Suppressor macrophage treated with lipopolysaccharide for 4 hours (primary cell): Measurements from ENCODE around the gene SASH3.

Source experiments
- DNase-seq: peaks from one replicate; pipeline ENCODE4 v3.0.0-alpha.2; 2020

SASH3 gene

DNA sequence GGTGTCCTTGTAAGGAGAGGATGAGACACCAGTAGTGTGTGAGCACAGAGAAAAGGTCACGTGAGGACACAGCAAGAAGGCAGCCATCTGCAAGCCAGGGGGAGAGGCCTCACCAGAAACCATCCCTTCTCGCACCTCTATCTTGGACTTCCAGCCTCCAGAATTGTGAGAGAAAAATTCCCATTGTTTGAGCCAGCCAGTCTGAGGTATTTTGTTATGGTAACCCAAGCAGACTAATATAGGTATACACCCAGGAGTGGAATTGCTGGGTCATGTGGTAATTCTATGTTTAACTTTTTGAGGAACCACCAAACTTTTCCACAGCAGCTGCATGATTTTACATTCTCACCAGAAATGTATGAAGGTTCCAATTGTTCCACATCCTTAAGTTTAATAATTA lies 38.4 kb downstream of the SASH3 start:
- DNase-seq: no peak

DNA sequence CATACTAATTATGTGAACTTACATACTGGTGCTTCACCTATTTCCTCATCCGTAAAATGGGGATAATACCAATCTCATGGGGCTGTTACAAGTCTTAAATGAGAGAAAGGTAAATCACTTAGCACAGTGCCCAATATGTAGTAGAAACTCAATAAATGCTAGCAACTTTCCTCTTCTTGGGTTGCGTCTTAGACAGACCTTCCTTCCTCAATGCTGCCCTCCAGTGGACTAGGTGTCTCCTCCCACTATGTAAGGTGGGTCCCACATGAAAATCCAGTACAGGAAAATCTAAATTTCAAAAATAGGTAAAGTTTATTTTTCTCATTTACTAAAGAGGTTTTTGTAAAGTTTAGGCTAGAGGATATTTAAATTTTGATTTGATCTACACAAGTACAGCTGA lies 43.4 kb downstream of the SASH3 start:
- peak; percentile 59 for DNase-seq

GRCh38 chrX:129823522-129823921 lies 43.8 kb downstream of the SASH3 start:
- DNase-seq: peak; percentile 53

GRCh38 chrX:129824620-129825019 lies 44.9 kb downstream of the SASH3 start:
- DNase-seq: no peak

- DNase-seq: no peak
Observed at GRCh38 chrX:129825746-129826505, 46.2 kb downstream of the SASH3 start.

- no peak for DNase-seq
Observed at GRCh38 chrX:129830494-129830893, 50.7 kb downstream of the SASH3 start.

GRCh38 chrX:129831091-129831885 lies 51.5 kb downstream of the SASH3 start:
- no peak for DNase-seq

DNA sequence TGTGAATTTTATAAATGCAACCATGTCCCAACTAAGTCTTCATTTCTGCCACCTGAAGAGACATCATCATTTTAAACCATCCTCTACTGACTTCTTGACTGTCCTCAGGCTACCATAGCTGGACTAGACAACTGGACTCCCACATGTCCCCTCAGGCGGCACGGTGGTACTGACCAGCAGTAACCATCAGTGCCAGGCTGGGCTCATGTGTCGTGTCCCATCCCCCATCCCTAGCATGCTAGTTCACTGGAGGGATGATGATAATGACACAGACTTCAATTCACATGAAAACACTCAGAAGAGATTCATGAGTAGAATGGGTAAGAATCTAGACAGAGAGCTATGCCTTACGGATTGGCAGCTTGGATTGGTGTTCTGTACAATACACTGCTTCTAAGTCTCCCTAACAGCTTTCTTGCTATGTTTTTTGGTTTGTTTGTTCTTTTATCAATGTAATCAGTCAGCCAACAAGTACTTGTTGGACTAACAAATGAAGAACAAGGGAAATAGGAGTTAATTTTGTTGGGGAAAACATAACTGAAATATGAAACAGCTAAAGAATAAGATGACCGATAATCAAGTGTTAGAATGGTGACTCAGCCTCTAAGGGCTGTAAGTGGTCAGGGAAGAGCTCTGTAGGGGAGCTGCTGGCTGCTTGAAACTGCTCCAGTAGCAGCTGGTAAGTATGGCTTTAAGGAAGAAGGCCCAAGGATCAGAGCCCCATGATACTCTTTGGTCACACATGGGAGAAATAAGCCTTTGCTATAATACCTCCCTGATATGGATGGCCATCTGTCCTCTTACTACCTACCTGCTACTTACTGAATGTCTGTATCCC lies 53.6 kb downstream of the SASH3 start:
- peak; percentile 56 for DNase-seq

GRCh38 chrX:129836827-129837226 lies 57.1 kb downstream of the SASH3 start:
- DNase-seq: no peak

GRCh38 chrX:129840344-129840743 lies 60.6 kb downstream of the SASH3 start:
- no peak for DNase-seq

DNA sequence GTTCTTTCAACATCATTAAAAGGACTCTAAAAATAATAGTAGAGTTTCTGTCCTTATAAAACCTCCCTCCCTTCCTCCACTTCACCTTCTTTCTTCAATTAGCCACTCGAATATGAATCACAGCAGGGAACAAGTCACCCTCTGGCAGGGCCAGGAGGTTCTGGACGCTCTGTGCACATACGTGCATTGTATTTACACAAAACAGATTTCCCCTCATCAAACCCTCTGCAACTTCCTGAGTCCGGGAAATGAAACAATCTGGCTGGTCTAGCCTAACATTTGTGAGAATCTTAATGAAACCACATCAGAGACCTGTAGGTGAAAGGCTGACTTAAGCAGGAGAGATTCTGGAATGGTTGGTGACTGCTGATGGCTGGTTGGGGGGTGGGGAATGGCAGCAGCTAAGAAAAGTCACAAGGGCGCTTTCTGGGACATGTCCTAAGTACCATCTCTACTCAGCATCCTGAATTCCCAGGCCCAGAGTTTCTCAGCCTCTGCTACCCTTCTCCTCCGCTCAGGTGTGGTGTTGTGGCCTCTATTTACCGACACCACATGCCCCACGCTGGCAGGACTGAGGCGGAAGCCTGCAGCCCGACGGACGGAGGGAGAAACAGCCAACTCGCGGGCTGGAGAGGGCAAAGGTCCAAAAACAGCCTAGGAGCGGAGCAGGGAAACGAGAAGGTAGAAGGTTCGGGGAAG lies 62.9 kb downstream of the SASH3 start:
- DNase-seq: peak; percentile 45

DNA sequence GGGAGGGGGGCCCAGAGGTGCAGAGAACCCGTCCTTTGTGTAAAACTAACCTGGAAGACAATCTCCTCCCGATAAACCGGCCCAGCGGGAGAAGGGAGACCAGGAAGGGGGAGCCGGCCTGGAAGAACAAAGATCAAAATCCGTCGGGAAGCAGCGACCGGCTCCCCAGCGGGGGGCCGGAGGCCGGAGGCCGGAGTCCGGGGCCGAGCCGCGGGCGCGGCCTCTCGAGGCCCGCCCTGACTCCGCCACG lies 63.4 kb downstream of the SASH3 start:
- DNase-seq: no peak

GRCh38 chrX:129843459-129844306 lies 63.9 kb downstream of the SASH3 start, which contains the start of gene ZDHHC9:
Gene ZDHHC9 (minus strand): TSS chrX:129843886. CDS start chrX:129841945, 1,941 bp downstream.
- peak; percentile 90 for DNase-seq
